ENCODE measurements around the gene TOMM20. TPM values are rescaled to one million over a fixed set of nuclear protein-coding genes. Genes with fewer than 3 reads are reported as not detected.

Gene TOMM20
- total and polyA plus RNA-seq, 9 of the 15 experiments (the other 6 are each of a cell fraction or from before 2014, with no cell fraction given), result 70.6 to 334 (median 159) TPM

DNA sequence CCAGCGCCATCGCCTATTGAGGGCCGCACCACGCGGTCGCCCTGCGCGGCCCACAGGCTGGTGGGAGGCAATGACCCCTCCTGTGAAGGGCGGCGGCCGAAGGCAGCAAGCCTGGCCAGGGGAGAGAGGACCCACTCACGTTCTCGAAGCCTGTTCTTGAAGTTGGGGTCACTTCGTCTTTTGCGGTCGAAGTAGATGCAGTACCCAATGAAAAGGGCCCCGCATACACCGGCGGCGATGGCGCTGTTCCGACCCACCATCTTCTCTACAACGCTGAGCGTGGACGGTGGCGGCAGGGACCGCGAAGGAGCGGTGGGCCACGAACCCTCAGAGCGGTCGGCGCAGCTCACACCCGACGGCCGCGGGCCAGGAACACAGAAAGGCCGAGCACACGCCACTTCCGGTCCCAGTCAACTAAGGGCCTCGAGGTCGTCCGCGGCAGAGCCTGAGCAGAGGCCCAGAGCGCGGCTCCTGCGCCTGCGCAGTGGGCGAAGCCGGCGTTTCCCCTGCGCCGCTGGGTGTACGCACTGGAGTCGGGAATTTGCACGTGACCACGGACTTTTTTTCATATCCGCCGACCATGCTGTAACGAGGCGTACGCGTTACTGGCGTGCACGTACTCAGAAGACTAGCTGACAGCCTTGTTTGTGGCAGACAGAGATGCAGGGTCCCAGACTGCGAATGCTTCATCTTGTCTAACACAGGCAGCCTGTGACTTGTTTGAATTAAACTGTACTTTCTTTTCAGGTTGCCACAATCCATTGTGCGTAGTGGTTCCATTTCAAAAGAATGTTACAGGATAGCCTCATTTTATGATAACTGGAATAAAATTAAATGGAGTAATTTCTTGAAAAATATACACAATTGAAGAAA lies at the start of gene TOMM20 (continued):
- TF ChIP-seq ZNF431 (CRISPR knock-in tag; IDR thresholded peaks at IDR 0.05), result peak; percentile 80; the same call in 1 of the 2 replicates
- peak; percentile 48 for TF ChIP-seq SPI1 (IDR thresholded peaks at IDR 0.05; ENCODE audit: borderline replicate concordance, low read depth, low read length)
- TF ChIP-seq ZNF263 (CRISPR knock-in tag; IDR thresholded peaks at IDR 0.05; ENCODE audit: borderline replicate concordance), result peak; percentile 62; the same call in 1 of the 2 replicates
- no peak for TF ChIP-seq MED1 (CRISPR knock-in tag; IDR thresholded peaks at IDR 0.05; ENCODE audit: borderline replicate concordance)
- no peak for TF ChIP-seq ETV6 (IDR thresholded peaks at IDR 0.05; ENCODE audit: borderline replicate concordance in 1 of 2, low read depth in 2 of 2, low read length in 1 of 2)
- TF ChIP-seq ETV6 (CRISPR knock-in tag; IDR thresholded peaks at IDR 0.05; ENCODE audit: borderline replicate concordance), result peak; percentile 82; the same call in 1 of the 2 replicates
- peak; percentile 99 for TF ChIP-seq ZNF384 (IDR thresholded peaks at IDR 0.05; ENCODE audit: low read depth, low read length)
- TF ChIP-seq CCNT2 (IDR thresholded peaks at IDR 0.05; ENCODE audit: borderline replicate concordance, extremely low read depth, insufficient read length, low read depth, low read length), result peak; percentile 84
- TF ChIP-seq CEBPZ (IDR thresholded peaks at IDR 0.05; ENCODE audit: borderline replicate concordance, low read depth, low read length), result no peak
- no peak; the same call in 1 of the 2 replicates for TF ChIP-seq ZNF311 (CRISPR knock-in tag; IDR thresholded peaks at IDR 0.05)
- TF ChIP-seq FOXA3 (CRISPR knock-in tag; conservative IDR thresholded peaks at IDR 0.05 in 1 of 2, IDR thresholded peaks at IDR 0.05 in 1 of 2), result 0 out of 4 replicates have a peak, but pooled peaks of 1 of the 2 experiments have one; percentile 72
- TF ChIP-seq ADNP (tag; IDR thresholded peaks at IDR 0.05), result no peak
- TF ChIP-seq ZNF507 (tag; conservative IDR thresholded peaks at IDR 0.05), result no peak
- peak; percentile 97 for TF ChIP-seq SUPT5H (IDR thresholded peaks at IDR 0.05)
- no peak for TF ChIP-seq ZNF316 (IDR thresholded peaks at IDR 0.05)
- no peak for TF ChIP-seq STAT5B (CRISPR knock-in tag; IDR thresholded peaks at IDR 0.05)
- TF ChIP-seq ZNF134 (CRISPR knock-in tag; conservative IDR thresholded peaks at IDR 0.05), result peak; percentile 91
- no peak for TF ChIP-seq ZNF707 (CRISPR knock-in tag; conservative IDR thresholded peaks at IDR 0.05)
- peak; percentile 37; the same call in 1 of the 2 replicates for TF ChIP-seq EP300 (IDR thresholded peaks at IDR 0.05; ENCODE audit: low read length)
- TF ChIP-seq MTA1 (IDR thresholded peaks at IDR 0.05; ENCODE audit: borderline replicate concordance), result no peak
- no peak for TF ChIP-seq ASH1L (IDR thresholded peaks at IDR 0.05; ENCODE audit: borderline replicate concordance, low read depth, partially characterized antibody)
- TF ChIP-seq ERF (CRISPR knock-in tag; IDR thresholded peaks at IDR 0.05), result peak; percentile 57
- peak; percentile 20; the same call in 1 of the 2 replicates for TF ChIP-seq ZKSCAN1 (IDR thresholded peaks at IDR 0.05; ENCODE audit: low read depth, low read length)
- no peak for TF ChIP-seq HSF4 (CRISPR knock-in tag; IDR thresholded peaks at IDR 0.05; ENCODE audit: borderline replicate concordance)
- peak; percentile 96 for TF ChIP-seq MITF (IDR thresholded peaks at IDR 0.05)
